ENCODE results near the gene MTCH1.

- TF ChIP-seq, protein P1, sequence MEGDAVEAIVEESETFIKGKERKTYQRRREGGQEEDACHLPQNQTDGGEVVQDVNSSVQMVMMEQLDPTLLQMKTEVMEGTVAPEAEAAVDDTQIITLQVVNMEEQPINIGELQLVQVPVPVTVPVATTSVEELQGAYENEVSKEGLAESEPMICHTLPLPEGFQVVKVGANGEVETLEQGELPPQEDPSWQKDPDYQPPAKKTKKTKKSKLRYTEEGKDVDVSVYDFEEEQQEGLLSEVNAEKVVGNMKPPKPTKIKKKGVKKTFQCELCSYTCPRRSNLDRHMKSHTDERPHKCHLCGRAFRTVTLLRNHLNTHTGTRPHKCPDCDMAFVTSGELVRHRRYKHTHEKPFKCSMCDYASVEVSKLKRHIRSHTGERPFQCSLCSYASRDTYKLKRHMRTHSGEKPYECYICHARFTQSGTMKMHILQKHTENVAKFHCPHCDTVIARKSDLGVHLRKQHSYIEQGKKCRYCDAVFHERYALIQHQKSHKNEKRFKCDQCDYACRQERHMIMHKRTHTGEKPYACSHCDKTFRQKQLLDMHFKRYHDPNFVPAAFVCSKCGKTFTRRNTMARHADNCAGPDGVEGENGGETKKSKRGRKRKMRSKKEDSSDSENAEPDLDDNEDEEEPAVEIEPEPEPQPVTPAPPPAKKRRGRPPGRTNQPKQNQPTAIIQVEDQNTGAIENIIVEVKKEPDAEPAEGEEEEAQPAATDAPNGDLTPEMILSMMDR (conservative IDR thresholded peaks at IDR 0.05; ENCODE audit: low read depth, low read length), result no peak
- TF ChIP-seq USF2 (IDR thresholded peaks at IDR 0.05; ENCODE audit: low read depth, low read length) (no peak), POLR2A (IDR thresholded peaks at IDR 0.05; ENCODE audit: low read depth, low read length) (no peak), SMC3 (IDR thresholded peaks at IDR 0.05; ENCODE audit: low read depth, low read length) (no peak), RAD21 (IDR thresholded peaks at IDR 0.05; ENCODE audit: low read length) (no peak), MXI1 (IDR thresholded peaks at IDR 0.05; ENCODE audit: borderline replicate concordance, low read depth, low read length) (no peak), MAZ (IDR thresholded peaks at IDR 0.05; ENCODE audit: borderline replicate concordance, low read depth, low read length) (no peak), CEBPB (IDR thresholded peaks at IDR 0.05; ENCODE audit: low read depth, low read length) (no peak), FOS (IDR thresholded peaks at IDR 0.05; ENCODE audit: low read depth, low read length) (no peak), MAFK (IDR thresholded peaks at IDR 0.05; ENCODE audit: low read depth, low read length) (no peak), CHD1 (IDR thresholded peaks at IDR 0.05; ENCODE audit: low read depth, low read length) (no peak), RFX5 (IDR thresholded peaks at IDR 0.05; ENCODE audit: low read depth, low read length) (no peak)
- TF ChIP-seq, protein P2, sequence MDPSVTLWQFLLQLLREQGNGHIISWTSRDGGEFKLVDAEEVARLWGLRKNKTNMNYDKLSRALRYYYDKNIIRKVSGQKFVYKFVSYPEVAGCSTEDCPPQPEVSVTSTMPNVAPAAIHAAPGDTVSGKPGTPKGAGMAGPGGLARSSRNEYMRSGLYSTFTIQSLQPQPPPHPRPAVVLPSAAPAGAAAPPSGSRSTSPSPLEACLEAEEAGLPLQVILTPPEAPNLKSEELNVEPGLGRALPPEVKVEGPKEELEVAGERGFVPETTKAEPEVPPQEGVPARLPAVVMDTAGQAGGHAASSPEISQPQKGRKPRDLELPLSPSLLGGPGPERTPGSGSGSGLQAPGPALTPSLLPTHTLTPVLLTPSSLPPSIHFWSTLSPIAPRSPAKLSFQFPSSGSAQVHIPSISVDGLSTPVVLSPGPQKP (IDR thresholded peaks at IDR 0.05; ENCODE audit: borderline replicate concordance, low read depth, low read length), result no peak
Measured at GRCh38 chr6:36953931-36954261, 32.1 kb downstream of the MTCH1 start.

Data from IMR-90 (cell line).